CD4-positive, alpha-beta T cell treated with Interleukin-17A for 1 hour (primary cell): ENCODE results near the gene NME9.

ENCODE experiments used
- DNase-seq: peaks from one replicate; pipeline ENCODE4 v3.0.0-alpha.2; 2020

The NME9 gene

DNA sequence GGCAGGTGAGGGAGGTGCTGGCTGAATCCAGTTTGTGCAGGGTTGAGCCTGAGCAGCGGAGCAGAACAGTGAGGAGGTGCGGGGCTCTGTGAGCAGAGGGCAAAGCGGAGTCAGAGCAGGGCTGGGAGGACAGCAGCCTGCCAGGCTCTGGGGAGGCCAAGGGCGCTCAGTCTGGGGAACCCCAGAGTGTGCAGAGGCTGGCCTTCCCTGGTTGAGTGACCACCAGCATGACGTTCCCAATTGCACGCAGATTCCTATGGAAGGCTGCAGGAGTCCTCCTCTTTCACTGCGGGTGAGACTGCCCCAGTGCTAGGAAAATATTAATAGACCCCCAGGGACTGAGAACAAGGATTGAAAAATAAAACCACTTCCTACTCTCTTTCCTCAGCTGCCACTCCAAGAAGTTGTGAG lies 31.9 kb upstream of the NME9 start:
- no peak for DNase-seq

DNA sequence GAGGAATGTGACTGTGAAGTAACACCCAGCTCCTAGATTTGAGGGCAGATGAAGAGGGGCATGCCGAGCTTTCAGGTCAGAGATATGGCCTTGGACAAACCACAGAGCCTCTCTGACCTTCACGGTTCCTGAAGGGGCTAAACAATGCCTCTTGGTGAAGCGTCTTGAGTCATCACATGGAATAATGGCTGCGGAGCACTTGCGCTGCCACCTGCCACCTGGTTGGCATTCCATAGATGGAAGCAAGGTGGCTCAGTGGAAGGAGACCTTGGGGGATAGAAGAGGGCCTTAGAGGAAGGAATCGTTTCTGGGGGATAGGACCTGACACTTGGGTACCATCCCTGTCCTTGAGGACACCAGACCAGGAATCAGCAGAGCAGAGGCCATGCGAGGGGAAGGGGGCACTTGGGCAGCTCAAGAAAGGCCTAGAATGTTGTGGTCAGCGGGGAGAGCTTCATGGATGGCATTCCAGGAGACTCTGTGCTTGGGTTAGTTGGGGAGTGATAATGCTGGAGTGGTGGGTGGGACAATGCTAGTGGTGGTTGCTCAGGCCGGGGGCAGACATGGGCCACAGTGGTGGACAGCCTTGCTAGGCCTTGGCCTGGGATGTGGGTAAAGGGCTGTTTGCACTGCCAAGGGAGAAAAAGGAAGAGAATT lies 31.3 kb upstream of the NME9 start:
- no peak for DNase-seq

DNA sequence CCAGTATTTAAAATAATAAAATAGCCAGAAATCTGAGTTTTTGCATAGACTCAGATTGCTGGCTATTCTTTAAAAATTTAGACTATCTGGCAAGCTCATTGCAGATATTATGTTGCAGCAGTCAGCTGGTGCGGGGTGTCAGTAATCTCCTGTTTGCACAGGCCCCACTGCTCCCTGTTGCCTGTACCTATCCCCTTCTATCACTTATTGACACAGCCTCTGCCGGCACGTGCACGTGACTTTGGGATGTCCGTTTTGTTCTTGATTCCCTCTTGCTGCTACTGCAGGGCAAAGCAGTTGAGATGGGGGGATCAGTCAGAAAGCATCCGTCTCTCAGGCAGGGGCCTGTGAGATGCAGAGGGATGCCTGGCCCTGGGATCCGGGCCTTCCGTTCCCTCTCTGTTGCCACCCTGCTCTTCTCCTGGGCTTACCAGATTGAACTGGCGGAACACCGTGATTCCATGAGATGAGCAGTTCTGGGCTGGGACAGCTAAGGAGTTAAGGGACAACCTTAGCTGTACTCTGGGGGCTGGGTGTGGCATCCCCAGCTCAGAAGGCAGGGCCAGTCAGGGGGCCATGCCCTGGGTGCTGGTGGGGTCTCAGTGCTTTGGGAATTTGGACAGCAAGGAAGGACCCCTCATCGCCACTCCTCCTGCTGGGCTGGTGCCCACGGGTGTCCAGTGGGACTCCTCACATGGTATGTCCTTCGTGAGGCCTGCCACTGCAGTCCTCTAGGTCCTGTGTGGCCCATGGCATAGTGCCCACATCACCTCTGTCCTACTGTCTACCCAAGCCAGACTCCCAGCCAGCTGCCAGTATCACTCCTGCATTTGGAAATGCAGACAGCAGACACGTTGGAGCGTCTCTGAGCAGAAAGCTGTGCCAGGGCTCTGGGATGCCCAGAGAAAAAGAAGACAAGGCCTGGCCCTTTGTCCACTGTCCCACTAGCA lies 30.5 kb upstream of the NME9 start:
- DNase-seq, result no peak

DNA sequence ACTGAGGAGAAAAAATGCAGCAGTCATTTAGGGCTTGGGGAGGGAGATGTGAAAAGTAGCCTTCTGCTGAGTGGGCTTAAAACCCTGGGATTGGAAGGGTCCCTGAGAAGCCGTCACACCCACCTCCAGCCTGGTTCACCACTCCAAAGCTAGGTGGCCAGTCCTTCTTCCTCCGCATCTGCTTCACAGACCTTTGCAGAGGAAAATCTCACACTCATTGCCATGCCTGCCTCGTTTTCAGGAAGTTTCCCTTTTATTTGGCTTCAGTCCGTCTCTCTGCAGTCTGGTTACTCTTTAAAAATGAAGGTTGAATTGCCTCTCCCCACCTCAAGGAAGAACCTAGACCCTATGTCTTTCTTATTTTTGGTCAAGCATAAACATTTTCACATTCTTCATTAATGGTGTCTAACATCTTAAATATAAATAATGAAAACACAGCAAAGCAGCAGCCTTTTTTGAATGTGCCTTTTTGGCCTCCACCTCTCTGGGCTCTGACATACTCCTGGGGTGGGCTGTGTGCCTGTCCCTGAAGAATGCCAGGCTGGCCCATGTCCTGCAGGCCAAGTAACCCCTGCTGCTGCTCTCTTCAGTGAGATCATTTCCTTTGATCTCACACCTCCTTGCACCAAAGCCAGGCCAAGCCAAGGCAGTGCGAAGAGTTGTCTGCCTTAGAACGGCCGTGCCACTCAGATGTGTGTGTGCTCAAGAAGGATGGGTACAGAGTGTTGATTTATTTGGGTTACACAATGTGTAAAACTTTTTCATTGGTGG lies 29.7 kb upstream of the NME9 start:
- no peak for DNase-seq

DNA sequence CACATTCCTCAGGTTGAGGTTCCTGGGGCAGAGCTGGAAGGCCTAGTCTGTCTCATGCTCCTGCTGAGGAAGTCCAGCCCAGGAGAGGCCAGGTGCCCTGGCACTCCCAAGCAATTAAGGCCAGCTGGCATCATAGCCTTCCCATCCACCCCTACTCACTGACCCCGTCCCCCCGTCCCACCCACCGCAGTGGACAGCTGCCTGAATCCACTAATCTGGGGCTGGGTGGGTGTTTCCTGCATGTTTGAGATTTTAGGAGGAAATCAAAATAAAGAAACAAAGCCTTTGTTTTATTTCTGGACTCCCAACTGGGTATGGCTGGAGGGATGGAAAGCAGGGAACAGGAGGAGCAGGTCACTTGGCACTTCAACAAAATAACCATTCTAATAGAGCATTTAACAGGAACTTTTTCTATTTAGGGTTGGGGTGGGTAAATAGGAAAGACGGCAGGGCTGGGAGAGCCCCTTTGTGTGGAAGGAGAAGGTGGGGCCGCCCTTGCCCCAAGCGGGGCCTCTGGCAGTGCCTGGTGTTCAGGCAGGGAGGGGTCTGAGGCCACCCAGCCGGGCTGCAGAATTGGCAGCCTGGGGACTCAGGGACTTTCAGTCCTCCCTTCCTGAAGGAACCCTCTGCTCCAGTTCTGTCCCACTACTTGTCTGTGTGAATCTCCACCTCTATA lies 27.2 kb upstream of the NME9 start:
- no peak for DNase-seq

DNA sequence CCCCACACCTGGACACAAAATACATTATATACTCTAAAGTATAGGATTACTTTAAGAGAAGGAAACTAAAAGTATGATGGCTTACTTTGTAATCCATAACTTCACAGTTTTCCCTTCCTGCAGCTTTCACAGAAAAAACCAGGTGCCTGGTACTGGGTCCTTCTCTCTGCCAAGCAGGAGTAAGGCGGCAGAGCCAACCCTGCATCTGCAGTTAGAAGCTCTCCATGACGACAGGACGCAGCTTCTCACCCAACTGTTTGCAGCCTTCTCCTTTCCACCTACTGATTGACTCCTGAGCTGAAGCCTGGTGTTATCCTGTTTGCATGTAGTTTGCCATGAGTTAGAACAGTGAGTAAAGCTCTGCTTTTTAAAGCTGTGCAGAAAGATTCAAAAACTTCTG lies 25.4 kb upstream of the NME9 start:
- DNase-seq, result no peak

DNA sequence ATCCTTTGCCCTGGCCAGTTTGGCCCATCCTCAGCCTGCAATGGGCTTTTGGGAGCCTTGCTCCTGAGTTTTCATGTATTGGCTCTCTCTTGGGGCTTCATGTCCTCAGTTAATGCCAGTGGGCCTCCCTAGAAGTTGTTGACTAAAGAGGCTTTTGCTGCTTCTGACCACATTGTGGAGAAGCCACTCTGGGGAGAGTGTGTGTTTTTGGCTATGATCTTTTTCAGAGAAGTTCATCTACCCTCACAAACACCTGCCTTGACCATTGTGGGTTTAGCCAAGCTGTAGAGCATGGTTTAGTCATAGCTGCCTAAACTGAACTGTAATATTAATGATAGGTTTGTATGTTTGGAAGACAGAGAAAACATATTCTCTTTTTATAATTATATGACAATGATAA lies 24.7 kb upstream of the NME9 start:
- DNase-seq, result no peak

DNA sequence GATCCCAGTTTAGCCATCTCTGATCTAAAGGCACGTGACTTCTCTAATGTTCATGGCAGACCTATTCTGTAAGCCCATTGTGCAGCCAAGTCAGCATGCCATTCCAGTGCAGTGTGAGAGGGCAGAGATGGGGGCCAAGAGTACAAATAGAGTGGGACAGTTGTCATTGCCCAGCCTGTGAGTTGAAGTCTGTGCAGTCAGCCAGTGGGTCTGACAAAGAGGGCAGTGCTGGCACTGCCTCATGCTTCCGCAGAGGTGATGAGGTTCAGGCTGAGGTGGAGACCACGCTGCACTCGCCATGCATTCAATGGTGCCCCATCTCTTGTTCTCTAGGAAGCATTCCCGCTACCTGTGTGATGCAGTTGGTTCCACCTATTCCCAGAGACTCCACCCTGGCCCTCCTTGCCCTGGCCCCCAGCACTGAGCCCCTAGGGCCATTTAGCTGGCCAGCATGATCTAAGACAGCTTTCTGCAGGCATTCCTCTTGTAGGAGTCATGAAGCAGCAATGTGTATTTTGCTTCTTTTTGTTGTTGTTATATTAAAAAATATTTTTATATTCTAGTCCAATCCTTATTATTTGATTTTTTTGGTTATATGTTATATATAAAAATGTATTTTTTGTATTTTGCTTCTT lies 22.4 kb upstream of the NME9 start:
- no peak for DNase-seq

DNA sequence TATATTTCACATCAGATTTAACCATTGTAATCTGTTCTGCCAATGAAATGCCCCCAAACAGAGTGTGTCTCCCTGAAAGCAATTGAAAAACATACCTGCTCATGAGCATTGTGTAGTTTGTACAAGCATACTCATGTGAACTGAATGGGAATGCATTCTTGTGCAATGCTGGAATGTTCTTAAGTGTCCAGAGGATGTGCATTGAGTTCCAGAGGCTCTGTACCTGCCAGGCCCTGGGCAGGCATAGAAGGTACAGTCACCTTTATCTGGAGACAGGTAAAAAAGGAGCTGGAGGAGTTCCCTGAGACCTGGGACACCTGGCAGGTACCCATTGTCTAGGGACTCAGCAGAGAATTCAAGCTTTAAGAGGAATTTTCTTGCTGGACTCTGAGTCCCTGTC lies 21.5 kb upstream of the NME9 start:
- no peak for DNase-seq

DNA sequence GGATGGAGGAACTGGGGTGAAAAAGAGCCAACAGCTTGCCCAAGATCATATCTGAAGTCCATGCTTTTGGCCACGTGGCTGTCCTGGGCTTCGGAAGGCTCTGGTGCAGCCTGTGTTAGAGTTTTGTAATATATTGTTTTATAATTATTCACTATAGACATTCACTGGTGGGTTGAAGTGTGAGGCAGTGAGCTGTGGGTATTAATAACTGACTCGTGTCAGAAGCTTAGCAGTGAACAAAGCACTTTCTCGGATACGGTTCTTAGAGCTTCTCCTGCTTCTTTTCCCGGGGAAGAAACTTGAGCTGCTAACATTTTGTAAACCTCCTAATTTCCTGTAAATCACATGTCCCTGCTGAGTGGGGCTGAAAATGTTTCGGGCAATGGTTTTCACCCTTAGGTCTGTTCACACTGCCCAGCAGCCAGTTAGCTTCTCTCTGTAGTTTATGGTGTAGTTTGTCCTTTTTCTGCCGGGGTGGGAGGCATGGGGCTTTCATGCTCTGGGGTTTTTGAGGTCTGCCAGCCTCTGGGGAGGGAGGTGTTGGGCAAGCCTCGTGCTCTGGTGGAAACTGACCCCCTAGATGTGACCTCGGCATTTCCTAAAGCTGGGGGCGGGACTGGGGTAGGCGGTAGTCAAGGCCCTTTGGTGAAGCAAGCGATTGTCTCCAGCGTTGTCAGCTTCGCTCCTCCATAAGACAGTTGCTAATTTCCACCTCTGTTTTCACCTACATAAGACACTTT lies 20.4 kb upstream of the NME9 start:
- DNase-seq, result no peak

DNA sequence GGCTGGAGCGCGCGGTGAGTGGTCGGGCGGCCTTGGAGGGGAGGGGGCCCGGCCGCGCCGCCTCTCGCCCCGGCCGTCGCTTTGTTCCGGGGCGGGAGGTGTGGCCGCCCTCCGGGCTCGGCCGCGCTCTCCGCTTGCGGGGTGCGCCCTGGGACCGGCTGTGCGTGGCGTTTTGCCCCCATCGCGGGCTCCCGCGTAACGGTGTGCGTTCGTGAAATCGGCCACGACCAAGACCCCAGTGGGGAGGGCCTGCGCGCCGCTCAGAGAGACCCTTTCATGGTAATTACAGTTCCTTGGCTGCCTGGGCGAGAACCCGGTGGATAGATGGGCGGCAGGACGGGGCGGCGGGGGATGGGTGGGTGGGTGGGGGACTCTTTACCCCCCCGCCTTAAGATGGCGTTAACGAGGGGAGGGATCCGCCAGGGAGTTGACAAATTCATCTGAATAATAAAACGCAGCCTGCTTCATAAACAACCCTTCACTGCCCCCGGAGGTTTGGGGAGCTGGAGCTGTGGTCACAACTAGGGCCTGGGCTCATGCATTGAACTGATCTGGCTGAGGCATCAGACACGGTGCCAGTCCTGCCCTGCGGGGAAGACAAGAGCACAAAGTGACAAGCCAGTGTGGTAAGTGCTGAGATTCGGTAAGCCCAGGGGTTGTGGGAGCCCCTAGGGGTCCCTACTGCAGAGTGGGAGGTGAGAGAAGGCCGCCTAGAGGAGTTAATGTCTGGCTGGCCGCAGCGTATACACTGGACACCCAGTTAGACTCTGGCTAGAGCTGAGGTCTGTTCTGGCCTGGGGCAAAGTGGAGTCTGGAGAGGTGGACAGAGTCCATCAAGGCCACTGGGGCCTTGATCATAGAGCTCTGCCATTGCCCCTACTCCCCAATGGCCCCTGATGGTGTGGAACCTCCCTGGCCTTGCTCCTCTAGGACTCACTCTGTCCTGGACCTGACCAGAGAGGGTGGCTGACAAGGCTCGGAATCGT lies 19.4 kb upstream of the NME9 start:
- DNase-seq, result no peak

DNA sequence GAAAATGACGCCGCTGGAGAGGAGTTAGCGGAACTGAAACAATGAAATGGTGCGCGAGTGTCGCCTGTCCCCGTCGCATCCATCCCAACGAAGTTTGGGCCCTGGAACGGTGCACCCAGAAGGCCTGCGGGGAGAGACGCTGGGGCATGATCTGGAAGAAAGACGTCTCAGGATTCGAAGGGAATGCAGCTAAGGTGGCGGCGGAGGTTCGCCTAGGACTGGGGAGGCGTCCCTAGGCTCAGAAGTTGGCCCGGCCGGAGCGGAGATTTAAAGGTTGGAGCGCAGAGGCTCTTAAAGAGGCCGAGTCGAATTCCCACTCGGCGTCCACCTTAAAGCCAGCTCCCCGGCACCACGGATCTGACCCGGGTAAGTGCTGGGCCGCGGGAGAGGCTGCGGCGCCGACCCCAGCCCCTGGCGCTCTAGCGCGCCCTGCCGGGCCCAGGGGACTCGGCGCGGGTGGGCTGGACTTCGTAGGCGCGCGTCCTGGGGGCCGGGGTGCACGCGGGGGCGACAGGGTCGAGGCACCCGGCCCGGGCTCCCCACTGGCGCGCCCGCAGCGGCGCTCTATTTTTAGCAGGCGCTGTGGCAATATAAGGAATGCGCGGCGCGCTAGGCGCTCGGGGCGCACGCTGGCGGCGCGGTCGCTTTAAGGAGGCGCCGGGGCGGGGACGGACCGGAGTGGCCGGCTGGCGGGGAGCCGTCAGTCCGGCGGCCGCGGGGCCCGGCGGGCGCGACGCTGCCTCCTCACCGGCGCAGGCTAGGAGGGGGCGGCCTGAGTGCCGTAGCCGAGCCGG lies 18.5 kb upstream of the NME9 start, which contains the start of gene MRAS:
TSS of gene MRAS (plus strand) at position 620 of the 794 bp plus-strand sequence. CDS start 24,305 bp downstream, outside the sequence.
- DNase-seq, result peak; percentile 11

DNA sequence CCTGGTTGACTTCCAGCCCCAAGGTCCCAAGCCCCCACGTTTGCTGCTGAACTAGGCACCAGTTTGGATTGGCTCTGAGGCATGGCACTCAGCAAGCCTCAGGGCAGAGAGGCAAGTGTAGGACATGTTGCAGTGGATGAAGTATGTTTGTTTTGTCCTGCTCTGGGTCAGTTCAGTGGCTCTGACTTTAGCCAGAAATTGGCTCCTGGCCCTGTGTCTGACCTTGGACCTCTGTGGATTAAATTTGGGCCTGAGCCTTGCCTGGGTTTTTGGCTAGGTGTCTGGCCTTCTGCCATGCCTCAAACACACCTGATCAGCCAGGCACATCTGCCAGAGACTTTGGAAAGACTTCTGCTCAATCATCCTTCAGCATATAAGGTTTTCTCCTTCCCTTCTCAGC lies 15.1 kb upstream of the NME9 start:
- no peak for DNase-seq

DNA sequence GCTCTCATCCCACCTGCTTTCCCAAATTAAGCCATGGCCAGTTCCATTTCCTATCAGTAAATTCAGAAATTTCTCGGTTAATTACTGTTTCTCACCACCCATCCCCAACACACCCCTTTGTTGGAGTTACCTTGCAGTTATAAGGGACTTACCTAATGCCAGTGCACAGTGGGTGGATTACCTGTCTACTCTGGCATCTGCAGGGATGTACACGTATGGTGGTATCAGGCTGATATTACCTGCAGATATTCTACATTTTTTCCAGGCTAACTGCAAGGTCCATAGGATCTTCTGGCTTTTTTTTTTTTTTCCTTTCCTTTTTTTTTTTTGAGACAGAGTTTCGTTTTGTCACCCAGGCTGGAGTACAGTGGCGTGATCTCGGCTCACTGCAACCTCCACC lies 10.9 kb upstream of the NME9 start:
- no peak for DNase-seq

DNA sequence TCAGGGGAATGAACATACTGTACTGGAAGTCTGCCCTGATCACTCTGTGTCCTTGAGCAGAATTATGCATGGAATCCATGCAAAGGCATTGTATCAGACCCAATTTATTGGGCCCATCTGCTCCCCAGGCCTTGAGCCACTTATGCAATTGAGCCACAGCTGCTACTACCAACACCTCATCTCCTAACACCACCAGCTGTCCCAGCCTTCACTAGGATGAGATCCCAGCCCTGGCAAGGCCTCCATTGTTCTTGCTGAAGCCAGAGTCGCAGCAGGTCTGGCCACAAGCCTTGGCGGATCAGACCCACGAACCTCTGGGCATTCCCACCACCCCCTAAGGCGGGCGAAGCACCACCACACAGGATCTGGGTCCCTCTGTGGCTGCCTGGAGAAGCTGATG lies 9.2 kb upstream of the NME9 start:
- no peak for DNase-seq

DNA sequence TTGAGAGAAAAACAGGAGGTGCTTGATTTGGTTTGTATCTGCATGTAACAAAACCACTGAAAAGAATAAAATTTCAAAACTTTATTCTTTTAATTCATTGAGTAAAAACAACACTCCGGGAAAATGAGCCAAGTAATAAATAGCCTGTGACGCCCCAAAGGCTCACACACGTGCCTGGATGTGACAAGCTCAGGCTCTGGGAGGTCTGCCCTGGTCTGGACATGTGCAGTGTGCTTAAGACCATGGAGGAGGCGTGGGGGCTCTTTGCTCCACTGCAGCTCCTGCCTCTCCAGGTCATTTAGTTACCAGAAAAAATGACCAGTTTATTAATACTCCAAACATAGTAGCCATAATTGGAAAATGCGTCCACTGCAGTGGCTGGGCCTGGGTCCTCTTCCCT lies 8.6 kb upstream of the NME9 start:
- no peak for DNase-seq

DNA sequence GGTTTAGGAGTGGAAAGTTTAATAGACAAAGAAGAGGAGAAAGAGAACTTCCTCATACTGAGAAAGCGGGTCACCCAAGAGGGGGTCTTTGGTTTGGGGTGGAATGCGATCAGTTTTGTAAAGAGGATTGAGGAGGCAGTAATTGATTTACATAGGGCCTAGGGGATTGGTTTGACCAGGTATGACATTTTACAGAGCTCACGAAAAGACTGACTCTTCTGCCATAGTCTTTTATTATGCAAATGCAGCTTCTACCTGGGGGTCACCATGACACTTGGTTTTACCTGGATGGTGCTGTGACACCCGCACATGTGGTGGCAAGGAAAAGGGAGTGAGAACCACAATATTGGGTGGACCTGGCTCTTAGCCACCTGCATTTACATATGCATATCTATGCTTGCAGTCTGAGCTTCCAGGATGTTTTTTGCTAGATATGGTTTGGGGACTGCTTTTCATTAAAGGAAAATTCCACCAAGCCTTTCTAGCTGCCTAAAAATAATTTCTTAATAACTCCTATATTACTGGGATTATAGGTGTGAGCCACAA lies 6.9 kb upstream of the NME9 start:
- DNase-seq, result no peak

DNA sequence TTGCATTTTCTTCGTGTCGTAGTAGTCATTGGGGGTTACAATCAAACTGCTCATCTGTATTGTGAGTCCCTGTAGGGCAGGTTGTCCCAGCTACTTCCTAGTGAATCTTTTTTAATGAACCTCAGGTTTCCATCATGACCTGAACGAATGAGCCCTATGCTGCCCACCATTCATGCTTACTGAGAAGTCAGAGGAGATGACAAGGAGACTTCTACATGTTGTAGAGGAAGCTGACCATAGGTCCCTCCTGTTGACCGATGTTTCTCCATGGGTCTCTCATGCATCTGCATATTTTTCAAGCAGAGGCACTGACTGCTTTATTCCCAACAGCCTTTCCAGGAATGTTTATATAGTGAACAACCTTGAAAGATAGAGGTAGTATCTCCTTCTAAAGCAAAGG lies 5.0 kb upstream of the NME9 start:
- no peak for DNase-seq

DNA sequence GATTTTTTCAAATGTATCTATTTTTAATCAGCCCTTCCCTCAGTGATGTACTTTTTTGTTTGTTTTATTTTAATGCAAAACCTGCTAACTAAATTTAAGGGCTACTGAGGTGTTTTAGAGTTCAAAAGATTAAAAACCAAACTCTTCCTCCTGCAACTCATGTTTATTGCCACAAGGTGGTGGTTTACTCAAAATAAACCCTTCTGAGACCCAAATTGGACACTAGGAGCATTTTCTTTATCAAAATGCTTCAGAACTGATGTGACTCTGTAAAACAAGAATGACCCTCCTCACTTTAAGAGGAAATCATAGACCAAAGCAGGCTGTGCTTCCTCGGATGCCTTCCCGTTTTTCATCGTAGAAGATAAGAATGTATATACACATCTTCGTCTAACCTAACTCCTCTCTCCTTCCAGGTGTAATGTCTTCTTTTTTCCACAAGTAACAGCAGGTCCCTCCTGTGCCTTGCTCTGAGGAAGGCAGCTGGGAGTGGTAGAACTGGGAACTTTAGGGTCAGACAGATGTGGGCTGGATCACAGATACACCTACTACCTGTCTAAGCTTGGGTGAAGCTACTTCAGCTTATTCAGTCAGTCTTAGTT lies 2.9 kb upstream of the NME9 start:
- peak; percentile 38 for DNase-seq
